ENCODE results near the gene LYRM2.

GRCh38 chr6:89526563-89526869, 112.0 kb downstream of the LYRM2 start:
- no peak for TF ChIP-seq CTCF (conservative IDR thresholded peaks at IDR 0.05; ENCODE audit: low read depth, low read length)
- no peak for TF ChIP-seq EZH2phosphoT487 (IDR thresholded peaks at IDR 0.05; ENCODE audit: borderline replicate concordance, low read length)
- TF ChIP-seq EZH2 (IDR thresholded peaks at IDR 0.05; ENCODE audit: low read length, unreplicated experiment) = no peak

All from PC-3 (cell line).